HG02885 (cell line): Measurements from ENCODE around the gene TSSC4.

Experiments used
- ATAC-seq: cut with Tn5 transposase; IDR thresholded peaks from one replicate; pipeline ENCODE4 v1.9.1; 2021; ENCODE audit warnings: mild to moderate bottlenecking; ENCODE audit not compliant: unreplicated experiment, poor library complexity

The TSSC4 gene

GRCh38 chr11:2368178-2368850 lies 32.2 kb upstream of the TSSC4 start:
- no peak for ATAC-seq

- no peak for ATAC-seq
Measured at GRCh38 chr11:2368851-2369180, 31.7 kb upstream of the TSSC4 start.

DNA sequence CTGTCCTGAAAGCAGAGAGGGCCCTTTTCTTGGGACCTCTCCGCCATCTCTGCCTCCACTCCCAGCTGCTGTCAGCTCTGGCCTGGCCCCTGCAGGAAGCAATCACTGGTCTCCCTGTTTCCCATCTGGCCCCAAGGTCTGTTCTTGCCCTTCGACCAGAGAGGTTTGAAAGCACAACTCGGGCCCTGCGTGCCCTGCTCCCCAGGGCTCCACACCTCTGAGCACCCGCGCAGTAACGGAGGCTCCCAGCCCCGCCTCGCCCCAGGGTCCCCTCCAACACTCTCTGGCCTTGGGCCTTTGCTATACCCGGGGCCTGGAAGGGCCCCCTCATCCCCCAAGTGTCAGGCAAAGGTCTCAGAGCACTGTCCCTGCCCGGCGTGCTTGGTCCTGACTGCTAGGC lies 31.2 kb upstream of the TSSC4 start:
- ATAC-seq = no peak

DNA sequence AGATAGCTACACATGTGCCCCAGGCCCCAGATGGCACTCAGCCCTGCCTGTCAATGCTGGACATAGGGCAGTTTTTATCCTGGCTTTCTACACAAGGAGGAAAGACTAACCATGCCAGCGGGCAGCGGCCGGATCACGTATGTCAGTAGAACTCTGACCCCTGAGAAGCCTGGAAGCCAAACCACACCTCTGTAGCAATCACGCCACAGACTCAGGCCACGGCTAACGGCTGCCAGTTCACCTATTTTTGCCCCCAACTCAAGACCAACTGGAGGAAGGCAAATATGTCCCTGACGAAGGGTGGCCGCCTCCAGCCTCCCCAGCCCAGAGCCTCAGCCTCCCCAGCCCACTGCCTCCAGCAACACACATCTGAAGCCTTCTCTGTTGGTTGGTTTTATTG lies 30.7 kb upstream of the TSSC4 start:
- ATAC-seq = no peak

GRCh38 chr11:2374456-2375201 lies 25.9 kb upstream of the TSSC4 start:
- no peak for ATAC-seq

GRCh38 chr11:2375341-2375853 lies 25.2 kb upstream of the TSSC4 start:
- no peak for ATAC-seq

DNA sequence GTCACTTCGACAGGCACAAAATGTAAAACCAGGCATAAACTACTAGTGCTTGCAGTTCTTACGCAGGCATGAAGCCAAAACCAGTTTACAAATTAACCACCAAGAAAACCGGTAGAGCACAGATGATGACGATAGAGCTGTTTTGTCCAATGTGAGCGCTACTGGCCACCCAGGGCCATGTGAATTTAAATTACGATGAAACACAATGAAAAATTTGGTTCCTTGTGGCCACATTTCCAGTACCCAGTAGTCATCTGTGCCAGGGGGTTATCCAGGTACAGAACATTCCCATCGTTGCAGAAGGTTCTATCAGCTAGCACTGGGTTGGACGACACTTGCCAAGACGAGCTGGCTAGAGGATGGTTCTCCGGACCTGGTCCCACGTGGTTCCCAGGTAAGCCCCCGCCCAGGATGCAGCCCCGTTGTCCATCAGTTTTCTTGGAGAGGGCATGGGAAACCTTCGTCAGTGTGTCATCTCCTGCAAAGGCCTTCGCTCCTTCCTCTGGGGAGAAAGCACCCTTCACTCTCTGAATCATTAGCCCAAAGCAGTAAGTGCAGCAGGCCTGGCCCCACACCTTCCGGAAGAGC lies 24.5 kb upstream of the TSSC4 start:
- ATAC-seq = no peak

GRCh38 chr11:2376751-2377451 lies 23.6 kb upstream of the TSSC4 start, which contains the start of gene CD81:
Gene CD81 (plus strand): TSS chr11:2377310. CDS start chr11:2377550, 240 bp downstream.
- ATAC-seq = peak; percentile 49

DNA sequence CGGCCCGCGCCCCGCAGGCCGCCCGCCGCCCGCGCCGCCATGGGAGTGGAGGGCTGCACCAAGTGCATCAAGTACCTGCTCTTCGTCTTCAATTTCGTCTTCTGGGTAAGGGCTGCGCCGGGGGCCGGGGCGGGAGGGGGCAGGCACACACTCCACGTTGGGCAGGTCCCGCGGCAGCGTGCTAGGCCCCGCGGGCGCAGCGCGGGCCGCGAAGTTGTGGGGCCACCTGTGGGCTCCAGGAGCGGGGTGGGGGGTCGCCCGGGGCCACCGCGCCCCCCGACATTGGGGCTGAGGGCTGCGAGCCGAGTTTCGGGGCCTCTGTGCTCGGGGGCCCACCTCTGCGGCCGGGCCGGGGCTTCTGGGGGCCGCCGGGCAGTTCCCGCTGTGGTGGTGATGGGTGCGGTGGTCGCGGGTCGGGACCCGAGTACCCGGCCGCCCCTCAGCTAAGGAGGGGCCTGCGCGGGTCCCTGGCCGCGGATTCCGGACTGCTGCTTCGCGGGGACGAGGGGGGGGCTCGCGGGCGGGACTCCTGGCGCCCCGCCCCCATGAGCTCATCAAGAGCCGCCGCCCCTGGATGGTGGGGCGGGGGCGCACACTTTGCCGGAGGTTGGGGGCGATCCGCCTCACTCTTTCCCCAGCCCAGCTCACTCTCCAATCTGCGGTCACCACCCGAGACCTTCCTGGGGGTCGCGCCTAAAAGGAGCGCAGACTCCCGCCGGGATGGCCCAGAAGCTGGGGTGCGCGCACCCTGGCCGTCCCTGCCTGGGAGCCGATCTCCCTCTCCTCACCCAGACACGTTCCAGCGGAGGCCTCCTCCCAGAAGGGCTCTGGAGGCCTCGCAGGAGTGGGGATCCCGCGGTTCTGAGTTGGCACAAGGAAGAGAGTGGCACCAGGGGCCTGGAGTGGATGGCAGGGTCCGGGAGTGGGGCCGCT lies 22.8 kb upstream of the TSSC4 start:
- ATAC-seq = peak; percentile 27

DNA sequence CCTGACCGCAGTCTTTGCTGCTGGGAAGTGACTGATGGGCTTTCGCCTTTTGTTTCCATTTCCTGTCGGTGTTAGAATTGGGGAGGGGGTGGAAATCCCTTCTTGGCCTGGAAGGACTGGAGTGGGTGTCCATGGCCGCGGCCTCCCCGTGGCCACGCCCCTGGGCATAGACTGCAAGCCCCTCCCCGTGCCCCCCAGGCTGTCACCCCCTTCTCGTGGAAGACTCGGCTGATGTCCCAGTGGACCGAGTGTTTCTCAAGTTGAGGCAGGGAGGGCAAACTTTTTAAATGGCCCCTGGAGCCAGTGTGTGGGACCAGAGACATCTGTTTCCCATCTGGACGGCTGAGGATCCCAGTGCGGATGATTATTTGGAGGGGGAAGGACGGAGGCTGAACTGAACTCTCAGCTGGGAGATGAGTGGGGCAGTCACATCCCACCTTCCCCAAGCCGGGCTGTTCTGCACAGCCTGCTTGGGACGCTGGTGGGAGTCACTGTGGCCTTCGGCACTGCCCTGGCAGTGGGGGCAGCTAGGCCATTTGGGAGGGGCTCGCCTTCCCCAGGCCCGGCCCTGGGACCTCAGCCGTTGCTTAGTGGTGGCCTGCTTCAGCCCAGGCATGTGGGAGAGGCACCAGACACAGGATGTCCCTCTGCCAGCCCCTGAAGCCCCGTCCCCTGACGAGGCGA lies 21.9 kb upstream of the TSSC4 start:
- no peak for ATAC-seq

GRCh38 chr11:2379466-2380174 lies 20.9 kb upstream of the TSSC4 start:
- ATAC-seq = no peak

GRCh38 chr11:2380396-2380795 lies 20.2 kb upstream of the TSSC4 start:
- ATAC-seq = no peak

DNA sequence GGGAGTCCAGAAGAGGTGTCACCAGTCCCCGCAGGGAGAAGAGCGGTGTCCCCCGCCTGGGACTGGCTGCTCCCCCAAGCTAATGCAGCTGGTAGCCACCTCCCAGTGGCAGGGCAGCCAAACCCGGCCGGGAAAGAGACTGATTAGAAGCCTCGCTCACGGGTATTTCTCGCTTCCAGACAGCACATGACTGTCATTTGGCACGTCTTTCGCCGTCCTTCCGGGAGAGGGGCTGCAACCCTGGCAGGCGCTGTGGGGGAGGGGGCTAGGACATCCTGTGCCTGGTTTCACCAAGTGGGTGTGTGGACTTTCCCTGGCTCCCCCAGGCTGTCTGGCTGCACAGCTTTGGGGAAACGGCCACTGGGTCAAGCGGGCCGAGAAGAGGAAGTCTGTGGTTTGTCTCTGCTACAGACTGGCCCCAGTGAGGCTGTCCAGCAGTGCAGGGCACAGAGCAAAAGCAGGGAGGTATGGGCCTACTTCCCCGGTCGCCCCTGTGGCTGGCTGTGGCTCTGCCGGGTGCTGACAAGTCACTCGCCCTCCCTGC lies 19.7 kb upstream of the TSSC4 start:
- ATAC-seq = no peak

DNA sequence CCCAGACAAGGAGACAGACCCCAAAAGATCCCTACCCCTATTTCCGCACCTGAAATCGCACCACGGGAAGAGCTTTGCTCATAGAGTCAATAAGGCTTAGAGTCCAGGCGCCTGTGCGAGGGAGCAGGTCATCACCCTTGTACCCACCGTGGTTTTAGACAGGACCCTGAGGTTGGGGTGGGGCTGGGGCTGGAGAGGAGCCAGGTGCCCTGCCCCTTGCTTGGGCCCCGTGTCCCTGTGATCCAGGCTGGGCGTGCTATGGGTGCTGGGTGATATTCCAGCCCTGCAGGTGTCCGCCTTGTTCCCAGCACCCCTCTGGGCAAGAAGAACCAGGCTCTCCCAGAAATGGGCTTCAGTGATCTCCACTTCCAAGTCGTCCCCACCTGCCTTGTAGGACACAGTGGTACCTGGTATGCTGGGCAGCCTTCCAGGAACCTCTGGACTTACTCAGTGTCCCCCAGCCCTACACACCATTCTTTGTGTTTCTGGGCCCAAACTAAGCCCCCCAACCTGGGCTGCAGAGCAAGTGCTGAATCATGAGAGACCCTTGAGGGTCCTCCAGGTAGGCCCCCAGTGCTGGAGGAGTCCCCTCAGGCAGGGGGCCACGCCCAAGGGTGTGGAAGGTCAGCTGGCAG lies 18.9 kb upstream of the TSSC4 start:
- no peak for ATAC-seq

DNA sequence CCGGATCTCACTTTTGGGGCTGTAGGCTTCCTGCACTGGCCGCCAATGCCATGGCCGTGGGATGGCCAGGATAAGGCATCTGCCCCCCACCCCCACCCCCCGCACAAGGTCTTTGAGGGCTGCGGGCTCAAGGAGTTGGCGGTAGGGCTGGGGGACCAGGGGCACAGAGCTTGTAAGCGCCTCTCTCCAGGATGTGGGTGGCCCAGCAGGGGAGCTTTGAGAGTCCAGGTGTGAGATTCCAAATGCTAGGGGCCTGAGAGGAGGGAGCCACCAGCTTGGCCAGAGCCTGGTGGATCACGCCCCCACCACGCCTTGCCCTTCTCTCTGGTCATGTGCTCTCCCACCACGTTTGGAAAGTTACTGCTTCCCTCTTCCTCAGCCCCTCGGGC lies 18.4 kb upstream of the TSSC4 start:
- no peak for ATAC-seq

DNA sequence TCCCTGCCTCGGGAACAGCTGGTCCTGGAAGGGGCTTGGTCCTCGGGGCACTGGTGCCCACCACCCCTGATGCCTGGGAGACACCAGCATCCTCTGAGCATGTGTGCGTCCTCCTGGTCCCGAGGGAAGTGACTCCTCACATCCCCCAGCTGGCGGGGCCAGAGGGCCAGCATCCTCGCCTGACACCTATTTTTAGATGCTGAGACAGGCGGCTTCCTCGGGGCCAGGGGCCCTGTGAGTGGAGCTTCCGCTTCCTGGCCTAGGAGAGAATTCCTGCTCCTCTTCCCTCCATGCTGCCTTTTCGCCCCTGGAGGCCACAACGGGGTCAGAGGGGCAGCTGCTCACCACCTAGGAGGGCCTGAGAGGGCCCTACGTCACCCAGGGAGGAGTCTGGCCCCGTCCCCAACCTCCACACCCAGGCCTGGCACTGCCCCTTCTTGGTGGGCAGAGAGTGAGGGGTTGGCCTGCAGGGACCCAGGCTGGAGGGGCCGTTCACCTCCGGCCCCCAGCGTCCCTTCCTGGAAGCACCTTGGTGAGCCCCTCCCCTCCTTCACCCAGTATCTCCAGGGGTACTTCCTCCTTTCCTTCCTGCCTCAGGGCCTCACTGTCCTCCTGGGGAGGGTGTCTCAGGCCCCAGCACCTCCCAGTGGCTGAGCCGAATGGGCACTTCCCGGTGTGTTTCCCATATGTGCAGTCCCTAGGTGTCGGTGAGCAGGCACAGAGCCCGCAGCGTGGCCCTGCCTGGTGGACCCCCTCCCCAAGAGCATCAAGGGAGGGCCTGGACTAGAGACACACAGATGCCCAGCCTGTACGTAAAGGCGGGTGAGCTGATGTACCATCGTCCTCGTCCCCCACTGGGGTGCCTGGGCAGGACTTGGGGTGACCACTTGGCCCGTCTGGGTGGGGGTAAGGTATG lies 17.4 kb upstream of the TSSC4 start:
- no peak for ATAC-seq
